ENCODE measurements around the gene LEMD1.
"Not testable (repeated sequence)": the region's sequence is repeated elsewhere in the genome, so short reads cannot be mapped to it uniquely, and the experiment has no call there.

LEMD1 gene

GRCh38 chr1:205369701-205370123 is 52.1 kb downstream of the LEMD1 start:
- H3K4me1 ChIP-seq (ENCODE audit: insufficient read depth, low read length, severe bottlenecking), result no peaks in the 10 kb centered on the region
- H3K9me2 ChIP-seq (ENCODE audit: low read depth, low read length), result no peaks in the 10 kb centered on the region
- H3K4me3 ChIP-seq (ENCODE audit: low read depth, low read length, poor library complexity, severe bottlenecking), result no peak overlapping the region
- TF ChIP-seq EZH2 (IDR thresholded peaks at IDR 0.05; ENCODE audit: borderline replicate concordance, low read length) (no peak), CTCF (IDR thresholded peaks at IDR 0.05; ENCODE audit: low read length) (no peak)
- no peaks in the 10 kb centered on the region for H4K20me1 ChIP-seq (ENCODE audit: insufficient read depth, low read length)
- H3F3A ChIP-seq (ENCODE audit: insufficient read depth, low read length), result no peaks in the 10 kb centered on the region
- no peaks in the 10 kb centered on the region for H3K36me3 ChIP-seq (ENCODE audit: insufficient read depth, low read length)
- no peak overlapping the region for H3K9ac ChIP-seq (ENCODE audit: low read length)
- no peak overlapping the region for H3K27ac ChIP-seq (ENCODE audit: low read depth, low read length, poor library complexity, severe bottlenecking)
- H3K79me2 ChIP-seq (ENCODE audit: insufficient read depth, low read length), result no peaks in the 10 kb centered on the region
- H2AFZ ChIP-seq (ENCODE audit: low read length), result no peak overlapping the region
- 0 out of 2 replicates have a peak, but pooled peaks cover 3% of the 10 kb centered on the region for H3K27me3 ChIP-seq (ENCODE audit: insufficient read depth, low read length)
- H3K4me2 ChIP-seq (ENCODE audit: low read length), result no peak overlapping the region
- H3K9me3 ChIP-seq (ENCODE audit: low read length), result no peaks in the 10 kb centered on the region

GRCh38 chr1:205368478-205368877 is 53.4 kb downstream of the LEMD1 start:
- H3K27me3 ChIP-seq (ENCODE audit: insufficient read depth, low read length), result 0 out of 2 replicates have a peak, but pooled peaks cover 3% of the 10 kb centered on the region
- H3K79me2 ChIP-seq (ENCODE audit: insufficient read depth, low read length), result no peaks in the 10 kb centered on the region
- H4K20me1 ChIP-seq (ENCODE audit: insufficient read depth, low read length), result no peaks in the 10 kb centered on the region
- no peaks in the 10 kb centered on the region for H3F3A ChIP-seq (ENCODE audit: insufficient read depth, low read length)
- H3K9me2 ChIP-seq (ENCODE audit: low read depth, low read length), result no peaks in the 10 kb centered on the region
- no peak overlapping the region for H2AFZ ChIP-seq (ENCODE audit: low read length)
- TF ChIP-seq EZH2 (IDR thresholded peaks at IDR 0.05; ENCODE audit: borderline replicate concordance, low read length) (no peak), CTCF (IDR thresholded peaks at IDR 0.05; ENCODE audit: low read length) (no peak)
- H3K4me1 ChIP-seq (ENCODE audit: insufficient read depth, low read length, severe bottlenecking), result no peaks in the 10 kb centered on the region
- no peaks in the 10 kb centered on the region for H3K36me3 ChIP-seq (ENCODE audit: insufficient read depth, low read length)
- no peak overlapping the region for H3K4me2 ChIP-seq (ENCODE audit: low read length)
- H3K4me3 ChIP-seq (ENCODE audit: low read depth, low read length, poor library complexity, severe bottlenecking), result no peak overlapping the region
- H3K9ac ChIP-seq (ENCODE audit: low read length), result no peak overlapping the region
- no peak overlapping the region for H3K27ac ChIP-seq (ENCODE audit: low read depth, low read length, poor library complexity, severe bottlenecking)
- no peaks in the 10 kb centered on the region for H3K9me3 ChIP-seq (ENCODE audit: low read length)

GRCh38 chr1:205365945-205366463 is 55.9 kb downstream of the LEMD1 start:
- Histone ChIP-seq H3K27ac (ENCODE audit: low read depth, low read length, poor library complexity, severe bottlenecking) (no peak overlapping the region), H3K9me2 (ENCODE audit: low read depth, low read length) (no peaks in the 10 kb centered on the region), H3K4me1 (ENCODE audit: insufficient read depth, low read length, severe bottlenecking) (no peaks in the 10 kb centered on the region), H3K9ac (ENCODE audit: low read length) (no peak overlapping the region), H3K4me2 (ENCODE audit: low read length) (no peak overlapping the region), H3K36me3 (ENCODE audit: insufficient read depth, low read length) (no peaks in the 10 kb centered on the region), H3K27me3 (ENCODE audit: insufficient read depth, low read length) (0 out of 2 replicates have a peak, but pooled peaks cover 2% of the 10 kb centered on the region), H3K4me3 (ENCODE audit: low read depth, low read length, poor library complexity, severe bottlenecking) (no peak overlapping the region), H4K20me1 (ENCODE audit: insufficient read depth, low read length) (no peaks in the 10 kb centered on the region), H3K79me2 (ENCODE audit: insufficient read depth, low read length) (no peaks in the 10 kb centered on the region), H2AFZ (ENCODE audit: low read length) (no peak overlapping the region), H3K9me3 (ENCODE audit: low read length) (no peaks in the 10 kb centered on the region), H3F3A (ENCODE audit: insufficient read depth, low read length) (no peaks in the 10 kb centered on the region)
- TF ChIP-seq CTCF (IDR thresholded peaks at IDR 0.05; ENCODE audit: low read length), result no peak
- no peak for TF ChIP-seq EZH2 (IDR thresholded peaks at IDR 0.05; ENCODE audit: borderline replicate concordance, low read length)

- H3K27me3 ChIP-seq (ENCODE audit: insufficient read depth, low read length); H3K36me3 ChIP-seq (ENCODE audit: insufficient read depth, low read length); H4K20me1 ChIP-seq (ENCODE audit: insufficient read depth, low read length); H3K4me3 ChIP-seq (ENCODE audit: low read depth, low read length, poor library complexity, severe bottlenecking); H3F3A ChIP-seq (ENCODE audit: insufficient read depth, low read length); H3K9me2 ChIP-seq (ENCODE audit: low read depth, low read length); H3K4me2 ChIP-seq (ENCODE audit: low read length); H2AFZ ChIP-seq (ENCODE audit: low read length); H3K9ac ChIP-seq (ENCODE audit: low read length); H3K9me3 ChIP-seq (ENCODE audit: low read length); H3K79me2 ChIP-seq (ENCODE audit: insufficient read depth, low read length); H3K4me1 ChIP-seq (ENCODE audit: insufficient read depth, low read length, severe bottlenecking); H3K27ac ChIP-seq (ENCODE audit: low read depth, low read length, poor library complexity, severe bottlenecking): not testable (repeated sequence)
These were observed 56.8 kb downstream of the LEMD1 start for GRCh38 chr1:205365086-205365485.
